HG03135 (cell line): ENCODE data around the gene ZAR1.
"Not testable (repeated sequence)": the region's sequence is repeated elsewhere in the genome, so short reads cannot be mapped to it uniquely, and the experiment has no call there.

Source experiments
- ATAC-seq: cut with Tn5 transposase; IDR thresholded peaks from one replicate; pipeline ENCODE4 v1.9.1; 2021; ENCODE audit warnings: mild to moderate bottlenecking, moderate library complexity; ENCODE audit not compliant: unreplicated experiment

Gene ZAR1

DNA sequence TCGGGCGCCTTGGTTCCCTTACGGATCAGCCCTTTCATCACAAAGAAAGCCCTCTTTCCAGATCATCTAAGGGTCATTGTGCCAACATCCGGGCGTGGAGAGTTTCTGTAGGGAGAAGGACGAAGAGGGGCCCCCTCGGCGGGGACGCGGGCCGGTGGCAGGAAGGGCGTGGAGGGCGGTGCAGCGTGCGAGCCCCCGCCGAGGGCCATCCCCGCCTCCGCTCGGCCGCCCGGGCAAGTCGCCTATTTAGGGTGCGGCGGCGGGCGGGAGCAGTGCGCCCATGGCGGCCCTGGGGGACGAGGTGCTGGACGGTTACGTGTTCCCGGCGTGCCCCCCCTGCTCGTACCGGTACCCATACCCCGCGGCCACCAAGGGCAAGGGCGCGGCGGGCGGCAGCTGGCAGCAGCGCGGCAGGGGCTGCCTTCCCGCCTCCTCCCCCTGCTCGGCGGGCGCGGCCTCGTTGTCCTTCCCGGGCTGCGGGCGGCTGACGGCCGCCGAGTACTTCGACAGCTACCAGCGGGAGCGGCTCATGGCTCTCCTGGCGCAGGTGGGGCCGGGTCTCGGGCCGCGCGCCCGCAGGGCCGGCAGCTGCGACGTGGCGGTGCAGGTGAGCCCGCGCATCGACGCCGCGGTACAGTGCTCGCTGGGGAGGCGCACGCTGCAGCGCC is at the start of gene ZAR1:
Gene ZAR1, plus strand, starts transcription at position 241 of the 668 bp plus-strand sequence. Its CDS starts 40 bp downstream, at position 281.
- no peak for ATAC-seq

DNA sequence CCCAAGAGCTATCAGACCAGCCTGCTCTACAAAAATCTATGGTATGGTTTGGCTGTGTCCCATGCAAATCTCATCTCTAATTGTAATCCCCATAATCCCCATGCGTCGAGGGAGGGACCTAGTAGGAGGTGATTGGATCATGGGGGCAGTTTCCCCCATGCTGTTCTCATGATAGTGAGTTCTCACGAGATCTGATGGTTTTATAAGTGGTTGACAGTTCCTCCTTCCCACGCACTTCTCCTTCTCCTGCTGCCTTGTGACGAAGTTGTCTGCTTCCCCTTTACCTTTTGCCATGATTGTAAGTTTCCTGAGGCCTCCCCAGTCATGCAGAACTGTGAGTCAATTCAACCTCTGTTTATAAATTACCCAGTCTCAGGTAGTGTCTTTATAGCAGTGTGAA is 49.1 kb upstream of the ZAR1 start:
- not testable (repeated sequence) for ATAC-seq

DNA sequence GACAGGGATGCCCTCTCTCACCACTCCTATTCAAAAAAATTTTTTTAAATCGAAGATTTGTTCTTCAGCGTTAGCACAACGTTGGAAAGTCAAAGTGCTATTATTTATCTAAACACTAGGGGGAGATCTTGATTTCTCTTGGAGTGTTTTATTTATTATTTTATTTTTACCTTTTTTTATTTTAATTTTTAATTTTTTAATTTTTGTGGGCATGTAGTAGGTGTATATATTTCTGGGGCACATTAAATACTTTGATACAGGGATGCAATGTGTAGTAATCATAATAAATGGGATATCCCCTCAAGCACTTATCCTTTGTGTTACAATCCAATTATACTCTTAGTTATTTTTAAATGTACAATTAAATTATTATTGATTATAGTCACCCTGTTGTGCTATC is 44.3 kb upstream of the ZAR1 start:
- ATAC-seq = no peak

GRCh38 chr4:48446642-48447041 is 43.4 kb upstream of the ZAR1 start:
- no peak for ATAC-seq

DNA sequence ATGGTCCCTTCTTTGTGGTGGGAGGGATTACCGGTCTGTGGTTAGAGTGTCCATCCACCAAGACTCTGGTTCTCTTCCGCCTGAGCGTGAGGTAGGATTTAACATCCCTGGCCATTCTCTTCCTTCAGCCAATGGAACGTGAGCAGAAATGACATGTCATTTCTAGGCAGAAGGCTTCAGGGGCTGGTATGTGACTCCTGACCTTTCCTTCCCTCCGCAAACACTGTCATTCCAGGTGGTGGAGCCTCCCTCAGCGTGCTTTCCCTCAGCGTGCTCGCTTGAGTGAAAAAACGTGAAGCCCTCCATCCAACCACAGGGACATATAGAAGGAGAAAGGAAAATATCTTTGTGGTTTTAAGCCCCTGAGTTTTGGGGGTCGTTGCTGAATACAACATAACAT is 40.9 kb upstream of the ZAR1 start:
- ATAC-seq = no peak

DNA sequence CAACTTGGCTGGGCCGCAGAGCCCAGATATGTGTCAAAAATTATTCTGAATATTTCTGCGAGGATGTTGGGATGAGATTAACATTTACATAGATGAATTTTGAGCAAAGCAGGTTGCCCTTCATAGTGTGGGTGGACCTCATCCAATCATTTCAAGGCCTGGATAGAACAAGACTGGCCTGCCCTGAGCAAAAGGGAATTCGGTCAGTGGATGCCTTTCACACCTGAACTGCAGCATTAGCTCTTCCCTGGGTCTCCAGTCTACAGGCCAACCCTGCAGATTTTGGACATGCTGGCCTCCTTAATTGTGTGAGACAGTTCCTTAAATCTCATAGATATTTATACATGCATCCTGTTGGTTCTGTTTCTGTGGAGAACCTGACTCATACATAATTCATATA is 39.3 kb upstream of the ZAR1 start:
- ATAC-seq = no peak

DNA sequence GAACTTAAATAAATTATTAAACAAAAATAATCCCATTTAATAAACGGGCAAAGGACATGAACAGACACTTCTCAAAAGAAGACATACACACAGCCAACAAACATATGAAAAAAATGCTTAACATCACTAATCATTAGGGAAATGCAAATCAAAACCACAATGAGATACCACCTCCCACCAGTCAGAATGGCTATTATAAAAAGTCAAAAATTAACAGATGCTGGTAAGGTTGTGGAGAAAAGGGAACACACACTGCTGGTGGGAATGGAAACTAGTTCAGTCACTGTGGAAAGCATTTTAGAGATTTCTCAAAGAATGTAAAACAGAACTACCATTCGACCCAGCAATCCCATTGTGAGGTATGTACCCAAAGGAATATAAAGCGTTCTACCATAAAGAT is 38.4 kb upstream of the ZAR1 start:
- not testable (repeated sequence) for ATAC-seq

GRCh38 chr4:48454591-48454990 is 35.5 kb upstream of the ZAR1 start:
- ATAC-seq = no peak

DNA sequence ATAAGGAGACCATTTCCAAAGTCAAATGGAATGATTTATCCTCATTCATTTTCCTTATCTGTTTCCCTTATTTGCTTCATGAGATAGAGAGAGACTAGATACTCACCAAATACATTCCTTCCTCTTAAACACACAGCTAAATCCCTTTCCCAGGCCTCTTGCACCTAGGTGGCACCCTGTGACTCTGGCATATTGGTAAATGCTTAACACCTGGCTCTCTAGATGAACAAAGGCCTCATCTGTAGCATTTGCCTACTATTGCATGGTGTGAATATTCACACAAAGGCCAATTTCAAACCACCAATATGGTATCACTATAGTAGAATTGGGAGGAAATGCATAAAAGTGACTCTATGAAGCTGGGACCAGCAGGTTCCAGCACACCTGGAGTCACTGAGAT is 29.1 kb upstream of the ZAR1 start:
- ATAC-seq = no peak

DNA sequence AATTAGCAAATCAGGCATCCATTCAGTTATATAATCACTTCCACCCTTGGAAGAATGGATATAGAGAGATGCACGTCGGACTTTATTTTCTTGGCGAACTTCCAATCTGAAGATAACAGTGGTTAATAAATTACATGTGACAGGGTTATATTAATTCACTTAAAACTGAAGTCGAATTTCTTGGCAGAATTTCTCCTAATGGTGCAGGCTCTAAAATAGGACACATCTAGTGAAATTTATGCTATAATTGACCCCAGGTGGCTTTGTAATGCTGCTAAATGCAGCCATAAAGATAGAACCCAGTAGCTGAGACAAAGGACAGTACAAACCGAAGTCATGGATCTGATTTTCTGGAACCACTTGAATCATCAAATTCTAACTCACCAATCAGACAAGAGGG is 27.7 kb upstream of the ZAR1 start:
- ATAC-seq = no peak

- no peak for ATAC-seq
Observed at GRCh38 chr4:48467442-48467841, 22.6 kb upstream of the ZAR1 start.

- no peak for ATAC-seq
Observed at GRCh38 chr4:48467891-48468290, 22.2 kb upstream of the ZAR1 start.

DNA sequence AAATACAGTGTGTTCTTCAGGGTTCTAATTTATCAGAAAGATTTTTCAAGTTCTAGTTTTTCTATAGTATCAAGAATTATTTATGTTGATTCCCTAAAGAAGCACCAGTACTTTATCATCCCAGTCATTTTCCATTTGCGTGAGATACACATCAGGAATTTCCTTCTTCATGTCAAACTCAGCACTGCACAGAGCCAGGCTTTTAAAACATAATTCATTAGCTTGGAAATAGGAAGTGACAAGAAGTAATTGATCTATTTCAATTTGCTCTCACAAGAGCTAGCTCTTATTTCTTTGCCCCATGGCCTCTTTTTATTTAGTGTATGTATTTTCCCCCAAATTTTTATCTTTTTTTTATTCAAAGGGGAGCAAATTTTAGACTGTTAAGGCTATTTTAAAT is 19.9 kb upstream of the ZAR1 start:
- no peak for ATAC-seq

- ATAC-seq = no peak
Observed at GRCh38 chr4:48470570-48470969, 19.5 kb upstream of the ZAR1 start.

DNA sequence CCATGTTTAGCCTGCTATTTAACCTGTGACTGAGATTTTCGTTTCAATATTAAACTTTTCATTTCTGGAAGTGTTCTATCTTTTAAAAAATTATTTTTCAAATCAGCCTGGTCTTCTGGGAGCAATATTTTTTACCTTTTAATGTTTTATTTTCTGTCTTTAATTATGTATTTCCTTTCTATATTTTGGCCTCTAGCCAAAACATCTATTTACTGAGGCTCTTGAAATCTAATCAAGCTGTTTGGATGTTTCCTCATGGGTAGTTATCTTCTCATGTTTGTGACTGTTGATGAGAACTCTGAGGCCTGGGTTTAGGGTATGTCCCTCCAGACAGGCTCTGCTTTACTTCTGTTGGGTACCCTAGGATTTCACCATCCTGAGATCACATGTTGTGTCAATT is 17.3 kb upstream of the ZAR1 start:
- no peak for ATAC-seq

GRCh38 chr4:48475770-48476169 is 14.3 kb upstream of the ZAR1 start:
- no peak for ATAC-seq

GRCh38 chr4:48478273-48478672 is 11.8 kb upstream of the ZAR1 start:
- ATAC-seq = no peak

DNA sequence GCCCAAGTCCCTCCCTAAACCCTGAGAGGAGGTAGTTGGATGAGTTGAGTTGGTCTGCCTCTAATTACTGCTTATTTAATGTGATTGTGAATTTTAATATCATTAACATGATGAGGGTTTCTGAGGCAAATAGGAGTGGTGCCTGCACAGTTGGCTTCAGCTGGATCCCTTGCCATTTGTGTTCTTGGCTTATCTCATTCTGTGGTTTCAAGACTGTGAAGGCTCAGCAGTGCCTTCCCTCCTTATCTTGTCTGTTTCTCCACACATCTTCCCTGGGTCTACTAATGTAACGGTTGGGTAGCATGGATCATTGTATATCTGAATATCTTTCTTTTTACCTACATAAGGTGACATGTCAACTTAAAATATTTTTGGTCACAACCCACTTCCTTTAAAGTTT is 8.5 kb upstream of the ZAR1 start:
- ATAC-seq = no peak

GRCh38 chr4:48483006-48483776 is 6.9 kb upstream of the ZAR1 start, which contains the start of gene SLC10A4:
Gene SLC10A4, plus strand, starts transcription at chr4:48483343. Its CDS starts 219 bp downstream, at chr4:48483562.
- no peak for ATAC-seq

DNA sequence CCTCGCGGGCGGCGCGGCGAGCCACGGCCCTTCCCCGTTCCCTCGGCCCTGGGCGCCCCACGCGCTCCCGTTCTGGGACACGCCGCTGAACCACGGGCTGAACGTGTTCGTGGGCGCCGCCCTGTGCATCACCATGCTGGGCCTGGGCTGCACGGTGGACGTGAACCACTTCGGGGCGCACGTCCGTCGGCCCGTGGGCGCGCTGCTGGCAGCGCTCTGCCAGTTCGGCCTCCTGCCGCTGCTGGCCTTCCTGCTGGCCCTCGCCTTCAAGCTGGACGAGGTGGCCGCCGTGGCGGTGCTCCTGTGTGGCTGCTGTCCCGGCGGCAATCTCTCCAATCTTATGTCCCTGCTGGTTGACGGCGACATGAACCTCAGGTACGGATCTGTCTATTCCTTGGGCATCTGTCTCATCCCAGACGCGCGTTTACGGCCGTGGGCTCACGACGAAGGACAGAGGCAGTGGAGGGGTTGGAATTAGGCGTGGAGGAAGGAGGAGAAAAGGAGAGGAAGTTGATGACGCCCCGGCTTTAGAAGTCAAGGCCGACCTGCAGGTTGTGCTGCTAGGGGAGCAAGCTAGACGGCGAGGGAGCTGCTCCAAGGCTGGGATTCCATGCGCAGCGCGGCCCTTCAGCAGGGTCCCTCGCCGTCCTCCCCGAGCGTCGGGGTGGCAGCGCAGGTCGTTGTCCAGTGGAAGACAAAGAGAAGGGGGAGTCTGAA is 6.1 kb upstream of the ZAR1 start:
- ATAC-seq = no peak

DNA sequence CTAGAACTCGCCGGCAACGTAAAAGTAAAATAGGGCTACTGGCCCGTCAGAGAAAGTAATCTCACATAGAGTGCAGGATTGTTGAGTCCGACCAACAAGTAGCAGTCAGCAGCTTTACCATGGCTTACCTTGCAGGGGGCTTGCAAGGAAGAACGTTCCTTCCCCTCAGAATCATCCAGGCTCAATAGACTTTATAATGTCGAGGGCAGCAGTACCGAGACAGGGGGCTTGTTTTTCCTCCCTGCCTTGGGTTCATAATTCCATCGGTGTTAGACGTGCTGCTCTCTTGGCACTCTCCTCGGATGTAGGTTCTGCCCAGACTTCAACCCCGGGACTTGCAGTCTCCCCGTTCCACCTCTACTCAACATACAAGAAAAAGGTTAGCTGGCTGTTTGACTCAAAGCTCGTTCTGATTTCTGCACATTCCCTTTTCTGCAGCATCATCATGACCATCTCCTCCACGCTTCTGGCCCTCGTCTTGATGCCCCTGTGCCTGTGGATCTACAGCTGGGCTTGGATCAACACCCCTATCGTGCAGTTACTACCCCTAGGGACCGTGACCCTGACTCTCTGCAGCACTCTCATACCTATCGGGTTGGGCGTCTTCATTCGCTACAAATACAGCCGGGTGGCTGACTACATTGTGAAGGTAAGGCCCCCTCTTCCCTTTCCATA is 5.4 kb upstream of the ZAR1 start:
- no peak for ATAC-seq
